Measurements from ENCODE around the gene ZNF593. TPM values are rescaled to one million over a fixed set of nuclear protein-coding genes. Genes with fewer than 3 reads are reported as not detected.
A peak's percentile ranks its signal among the peaks of the same experiment; 100 is the strongest.

The ZNF593 gene
- total RNA-seq, 1 donor, result 55.2 TPM

GRCh38 chr1:26200413-26200812 is 30.7 kb downstream of the ZNF593 start:
- no peak for DNase-seq (ENCODE audit: low read depth in 2 of 3, low spot score in 2 of 3)

GRCh38 chr1:26203642-26204318 is 34.1 kb downstream of the ZNF593 start:
- DNase-seq (ENCODE audit: low read depth in 2 of 3, low spot score in 2 of 3), result peak in 2 of 3 donors; percentile 14 to 34

DNA sequence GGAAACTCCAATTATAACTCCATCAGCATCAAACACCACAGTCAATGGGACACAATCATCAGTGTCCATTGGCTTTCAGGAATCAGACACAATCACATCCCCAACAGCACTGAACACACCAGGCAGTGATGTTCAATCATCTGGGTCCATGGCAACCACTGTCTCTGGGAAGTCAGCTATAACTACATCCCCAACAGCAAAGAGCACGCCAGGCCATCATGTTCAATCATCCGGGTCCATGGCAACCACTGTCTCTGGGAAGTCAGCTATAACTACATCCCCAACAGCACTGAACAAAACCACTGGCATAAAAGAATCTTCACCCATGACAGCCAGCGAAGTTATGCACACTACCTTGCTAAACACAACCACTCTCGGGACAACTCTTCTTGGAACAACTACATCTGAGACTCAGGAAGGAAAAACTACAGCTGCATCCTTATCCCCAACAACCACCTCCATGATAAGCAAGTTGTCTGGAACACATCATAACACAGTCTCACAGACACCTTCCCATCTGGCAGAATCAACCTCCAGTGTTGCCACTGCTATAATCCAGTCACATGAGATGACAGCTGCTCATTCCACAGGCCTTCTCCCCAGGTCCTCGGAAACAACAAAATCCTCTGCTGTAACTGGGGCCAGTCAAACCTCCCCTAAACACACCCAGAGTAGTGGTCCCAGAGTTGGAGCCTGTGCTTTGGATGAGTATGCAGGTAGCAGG is 40.6 kb downstream of the ZNF593 start:
- DNase-seq (ENCODE audit: low read depth in 2 of 3, low spot score in 2 of 3), result no peak

DNA sequence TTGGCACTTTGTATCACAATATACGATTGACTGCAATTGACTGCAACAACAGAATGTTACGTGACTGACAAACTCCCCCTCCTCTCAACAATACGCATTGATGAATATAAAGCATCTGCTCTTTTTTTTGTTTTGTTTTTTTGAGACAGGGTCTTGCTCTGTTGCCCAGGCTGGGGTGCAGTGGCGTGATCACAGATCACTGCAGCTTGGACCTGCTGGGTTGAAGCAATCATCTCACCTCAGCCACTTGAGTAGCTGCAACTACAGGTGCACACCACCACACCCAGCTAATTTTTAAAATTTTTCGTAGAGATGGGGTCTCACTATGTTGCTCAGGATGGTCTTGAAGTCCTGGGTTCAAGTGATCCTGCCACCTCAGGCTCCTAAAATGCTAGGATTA is 43.0 kb downstream of the ZNF593 start:
- DNase-seq (ENCODE audit: low read depth in 2 of 3, low spot score in 2 of 3), result no peak

GRCh38 chr1:26213335-26213905 is 43.7 kb downstream of the ZNF593 start:
- no peak for DNase-seq (ENCODE audit: low read depth in 2 of 3, low spot score in 2 of 3)

DNA sequence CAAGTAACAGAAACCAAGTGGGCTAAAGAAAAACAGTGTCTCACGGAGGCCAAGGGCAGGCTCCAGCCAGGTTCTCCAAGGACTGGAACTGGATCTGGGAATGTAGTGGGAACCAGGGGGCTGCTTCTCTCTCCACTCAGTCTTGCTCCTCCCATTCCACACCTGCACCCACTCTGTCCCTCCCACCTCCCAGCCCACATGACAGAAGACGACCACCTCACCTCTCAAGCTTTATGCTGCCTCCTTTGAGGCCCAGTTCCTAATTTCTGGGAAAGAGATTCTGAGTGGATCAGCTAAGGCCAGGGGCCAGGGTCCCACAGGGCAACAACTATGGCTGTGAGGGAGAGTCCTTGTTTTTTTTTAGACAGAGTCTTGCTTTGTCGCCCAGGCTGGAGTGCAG is 45.5 kb downstream of the ZNF593 start:
- no peak for DNase-seq (ENCODE audit: low read depth in 2 of 3, low spot score in 2 of 3)

GRCh38 chr1:26218906-26219494 is 49.3 kb downstream of the ZNF593 start:
- DNase-seq (ENCODE audit: low read depth in 2 of 3, low spot score in 2 of 3), result no peak

Other genes starting within 250 kb of the ZNF593 start
- 6.5 TPM for gene PAFAH2, start 171.8 kb upstream of the ZNF593 start, total RNA-seq
- gene EXTL1, start 148.1 kb upstream of the ZNF593 start, total RNA-seq, result under 0.01 TPM
- under 0.01 TPM for gene SLC30A2, start 123.8 kb upstream of the ZNF593 start, total RNA-seq
- not detected for gene TRIM63, start 102.3 kb upstream of the ZNF593 start, total RNA-seq
- 8.6 TPM for gene PDIK1L, start 58.1 kb upstream of the ZNF593 start, total RNA-seq
- gene FAM110D, start 10.8 kb upstream of the ZNF593 start, total RNA-seq, result 0.81 TPM
- not detected for gene C1orf232, start 945 bp upstream of the ZNF593 start, total RNA-seq
- not detected for gene ZNF593OS, start 1.9 kb downstream of the ZNF593 start, total RNA-seq
- 5.9 TPM for gene CNKSR1, start 7.6 kb downstream of the ZNF593 start, total RNA-seq
- not detected for gene CATSPER4, start 20.7 kb downstream of the ZNF593 start, total RNA-seq
- gene CEP85, start 64.3 kb downstream of the ZNF593 start, total RNA-seq, result 29.4 TPM
- gene SH3BGRL3, start 110.2 kb downstream of the ZNF593 start, total RNA-seq, result 77.0 TPM
- gene UBXN11, start 136.7 kb downstream of the ZNF593 start, total RNA-seq, result 18.6 TPM
- gene CD52, start 148.1 kb downstream of the ZNF593 start, total RNA-seq, result 227 TPM
- under 0.01 TPM for gene CRYBG2, start 184.2 kb downstream of the ZNF593 start, total RNA-seq
- 0.27 TPM for gene ZNF683, start 202.8 kb downstream of the ZNF593 start, total RNA-seq
- gene LIN28A, start 240.9 kb downstream of the ZNF593 start, total RNA-seq, result under 0.01 TPM

All from hematopoietic multipotent progenitor cell (in vitro differentiated cells).